ENCODE data around the gene SLC16A8. TPM values are rescaled to one million over a fixed set of nuclear protein-coding genes. Genes with fewer than 3 reads are reported as not detected.

Gene SLC16A8
- total and polyA plus RNA-seq, 2 experiments from 2014 or later = 0.52 to 0.66 TPM

- Histone ChIP-seq H3K9me2 (ENCODE audit: insufficient read depth) (no peaks in the 10 kb centered on the region), H3K79me2 (replicated peaks; ENCODE audit: insufficient read depth) (no peaks in the 10 kb centered on the region), H2AFZ (peak overlapping the region; percentile 98), H3F3A (replicated peaks; ENCODE audit: low read depth) (no peaks in the 10 kb centered on the region; the same call in 1 of the 2 replicates), H3K27ac (ENCODE audit: low read depth) (no peak overlapping the region), H3K4me3 (no peak overlapping the region), H3K4me2 (no peak overlapping the region; the same call in 1 of the 2 replicates), H3K27me3 (ENCODE audit: insufficient read depth) (no peaks in the 10 kb centered on the region), H3K36me3 (ENCODE audit: insufficient read depth) (no peaks in the 10 kb centered on the region), H4K20me1 (replicated peaks; ENCODE audit: insufficient read depth) (no peaks in the 10 kb centered on the region; the same call in 1 of the 2 replicates), H3K4me1 (ENCODE audit: insufficient read depth) (0 out of 2 replicates have a peak, but pooled peaks cover 3% of the 10 kb centered on the region)
- Mint-ChIP-seq H3K4me1 (0 out of 3 replicates have a peak, but pooled peaks cover 3% of the 10 kb centered on the region), H3K4me3 (no peak overlapping the region), H3K27me3 (ENCODE audit: insufficient read depth, low read depth, poor library complexity) (peaks cover 18% of the 10 kb centered on the region), H3K9me3 (no peaks in the 10 kb centered on the region), H3K27ac (peak overlapping the region; percentile 59; the same call in 1 of the 2 replicates), H3K36me3 (ENCODE audit: low read depth) (no peaks in the 10 kb centered on the region)
- TF ChIP-seq REST (IDR thresholded peaks at IDR 0.05; ENCODE audit: unreplicated experiment) (no peak), EZH2 (IDR thresholded peaks at IDR 0.05; ENCODE audit: low read depth, unreplicated experiment) (no peak), ZNF331 (CRISPR knock-in tag; IDR thresholded peaks at IDR 0.05; ENCODE audit: low read depth) (no peak), CTCF (conservative IDR thresholded peaks at IDR 0.05; ENCODE audit: low read depth in 2 of 2) (peak; percentile 90 to 99), EZH2phosphoT487 (IDR thresholded peaks at IDR 0.05; ENCODE audit: unreplicated experiment) (no peak), ZNF114 (CRISPR knock-in tag; IDR thresholded peaks at IDR 0.05) (no peak), ETS1 (IDR thresholded peaks at IDR 0.05) (no peak), STAT1 (IDR thresholded peaks at IDR 0.05; ENCODE audit: unreplicated experiment) (no peak), ZNF462 (CRISPR knock-in tag; IDR thresholded peaks at IDR 0.05) (no peak), JUNB (IDR thresholded peaks at IDR 0.05; ENCODE audit: unreplicated experiment) (no peak), POLR2AphosphoS5 (IDR thresholded peaks at IDR 0.05; ENCODE audit: low read depth) (no peak), NANOG (IDR thresholded peaks at IDR 0.05; ENCODE audit: borderline replicate concordance) (no peak), CREB1 (CRISPR knock-in tag; IDR thresholded peaks at IDR 0.05; ENCODE audit: low read depth) (peak; percentile 46; the same call in 1 of the 2 replicates)
- peak; percentile 86 for ATAC-seq
- peak; percentile 94 for DNase-seq (ENCODE audit: low spot score)
These were observed 31.8 kb downstream of the SLC16A8 start for GRCh38 chr22:38051900-38052862.
